Gastrocnemius medialis (tissue), 4 donors: ENCODE measurements around the gene CTAGE1.

Experiments used
- POLR2A ChIP-seq, 2 donors: fragments of 450-650 bp; IDR thresholded peaks; one replicate each; pipeline ENCODE4 v1.6.1; 2017; ENCODE audit warnings: antibody characterized with exemption in 2 of 2, mild to moderate bottlenecking in 2 of 2, moderate library complexity in 2 of 2
- TF ChIP-seq, protein P1 (sequence below), 5 experiments: fragments of 450-650 bp in 3 of 5; fragments of 200-600 bp in 2 of 5; sonication (generic) in 2 of 5; IDR thresholded peaks in 4 of 5; conservative IDR thresholded peaks in 1 of 5; 1 replicate in 4 of 5; 2 replicates in 1 of 5; pipeline ENCODE4 v1.5.1; 2016 to 2019; ENCODE audit warnings: antibody characterized with exemption in 5 of 5, mild to moderate bottlenecking in 3 of 5, moderate library complexity in 3 of 5

DNA sequence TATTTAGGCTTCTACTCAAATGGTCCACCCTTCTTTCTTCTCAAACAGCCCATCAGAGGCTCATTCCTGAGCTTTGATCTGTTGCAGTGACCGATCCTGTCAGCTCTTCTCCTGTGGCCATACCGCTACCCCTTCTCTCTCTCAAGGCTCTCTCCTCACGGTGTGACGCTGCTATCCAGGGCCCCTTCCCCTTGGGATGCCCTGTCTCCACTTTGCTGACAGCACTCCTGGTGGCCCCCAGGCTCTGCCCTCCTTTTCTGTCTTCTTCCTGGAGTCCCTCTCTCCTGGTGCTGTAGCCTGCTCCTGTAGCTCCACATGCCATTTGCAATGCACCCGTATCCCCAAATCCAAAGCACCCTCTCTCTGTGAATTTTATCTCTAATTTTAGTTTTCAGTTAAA, 45.4 kb upstream of the CTAGE1 start:
- TF ChIP-seq, protein P1, sequence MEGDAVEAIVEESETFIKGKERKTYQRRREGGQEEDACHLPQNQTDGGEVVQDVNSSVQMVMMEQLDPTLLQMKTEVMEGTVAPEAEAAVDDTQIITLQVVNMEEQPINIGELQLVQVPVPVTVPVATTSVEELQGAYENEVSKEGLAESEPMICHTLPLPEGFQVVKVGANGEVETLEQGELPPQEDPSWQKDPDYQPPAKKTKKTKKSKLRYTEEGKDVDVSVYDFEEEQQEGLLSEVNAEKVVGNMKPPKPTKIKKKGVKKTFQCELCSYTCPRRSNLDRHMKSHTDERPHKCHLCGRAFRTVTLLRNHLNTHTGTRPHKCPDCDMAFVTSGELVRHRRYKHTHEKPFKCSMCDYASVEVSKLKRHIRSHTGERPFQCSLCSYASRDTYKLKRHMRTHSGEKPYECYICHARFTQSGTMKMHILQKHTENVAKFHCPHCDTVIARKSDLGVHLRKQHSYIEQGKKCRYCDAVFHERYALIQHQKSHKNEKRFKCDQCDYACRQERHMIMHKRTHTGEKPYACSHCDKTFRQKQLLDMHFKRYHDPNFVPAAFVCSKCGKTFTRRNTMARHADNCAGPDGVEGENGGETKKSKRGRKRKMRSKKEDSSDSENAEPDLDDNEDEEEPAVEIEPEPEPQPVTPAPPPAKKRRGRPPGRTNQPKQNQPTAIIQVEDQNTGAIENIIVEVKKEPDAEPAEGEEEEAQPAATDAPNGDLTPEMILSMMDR (IDR thresholded peaks at IDR 0.05 in 4 of 5, conservative IDR thresholded peaks at IDR 0.05 in 1 of 5): no peak
- TF ChIP-seq POLR2A (IDR thresholded peaks at IDR 0.05): no peak
